ENCODE measurements around the gene PCDHGA6. TPM values are rescaled to one million over a fixed set of nuclear protein-coding genes. Genes with fewer than 3 reads are reported as not detected.

The PCDHGA6 gene
- total RNA-seq, 1 experiment from 2014 or later: 1.3 TPM

DNA sequence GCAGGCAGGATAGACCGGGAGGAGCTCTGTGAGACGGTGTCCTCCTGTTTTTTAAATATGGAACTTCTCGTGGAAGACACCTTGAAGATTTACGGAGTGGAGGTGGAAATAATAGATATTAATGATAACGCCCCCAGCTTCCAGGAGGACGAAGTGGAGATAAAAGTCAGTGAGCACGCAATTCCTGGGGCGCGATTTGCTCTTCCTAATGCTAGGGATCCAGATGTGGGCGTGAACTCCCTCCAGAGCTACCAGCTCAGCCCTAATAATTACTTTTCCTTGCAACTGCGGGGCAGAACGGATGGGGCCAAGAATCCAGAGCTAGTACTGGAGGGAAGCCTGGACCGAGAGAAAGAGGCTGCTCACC, 47.8 kb downstream of the PCDHGA6 start:
- Histone ChIP-seq H3K9me3 (ENCODE audit: low read length) (no peaks in the 10 kb centered on the region), H3F3A (ENCODE audit: low read length, unreplicated experiment) (no peaks in the 10 kb centered on the region), H3K36me3 (ENCODE audit: low read depth, low read length) (no peaks in the 10 kb centered on the region; the same call in 1 of the 2 replicates), H3K27me3 (ENCODE audit: low read length) (no peaks in the 10 kb centered on the region), H3K9me2 (replicated peaks; ENCODE audit: low read length) (no peaks in the 10 kb centered on the region), H3K4me1 (ENCODE audit: insufficient read depth, low read length) (no peaks in the 10 kb centered on the region), H3K9ac (ENCODE audit: low read length) (no peak overlapping the region), H4K20me1 (ENCODE audit: low read length) (no peaks in the 10 kb centered on the region), H3K4me3 (ENCODE audit: low read length) (no peak overlapping the region), H2AFZ (ENCODE audit: low read length) (no peak overlapping the region), H3K79me2 (ENCODE audit: low read length) (no peaks in the 10 kb centered on the region), H3K4me2 (ENCODE audit: low read length) (no peak overlapping the region), H3K27ac (ENCODE audit: low read length) (no peak overlapping the region)
- ChIA-PET CTCF (interaction anchor here (0.6 kb wide), 1 partner anchor 250 kb away, joined by 3 read pairs; no protein-coding TSS in a partner anchor), POLR2A (ENCODE audit: unreplicated experiment) (no interaction called here)
- intact Hi-C loops (cut with micrococcal nuclease): no loop called here
- ATAC-seq: no peak
- DNase-seq: no peak
- BruUV-seq (replicated peaks): no TSS peak
- TF ChIP-seq EZH2phosphoT487 (IDR thresholded peaks at IDR 0.05; ENCODE audit: borderline replicate concordance, low read length): no peak
- no peak for TF ChIP-seq EZH2 (IDR thresholded peaks at IDR 0.05; ENCODE audit: low read length, unreplicated experiment)
- TF ChIP-seq, protein P1, sequence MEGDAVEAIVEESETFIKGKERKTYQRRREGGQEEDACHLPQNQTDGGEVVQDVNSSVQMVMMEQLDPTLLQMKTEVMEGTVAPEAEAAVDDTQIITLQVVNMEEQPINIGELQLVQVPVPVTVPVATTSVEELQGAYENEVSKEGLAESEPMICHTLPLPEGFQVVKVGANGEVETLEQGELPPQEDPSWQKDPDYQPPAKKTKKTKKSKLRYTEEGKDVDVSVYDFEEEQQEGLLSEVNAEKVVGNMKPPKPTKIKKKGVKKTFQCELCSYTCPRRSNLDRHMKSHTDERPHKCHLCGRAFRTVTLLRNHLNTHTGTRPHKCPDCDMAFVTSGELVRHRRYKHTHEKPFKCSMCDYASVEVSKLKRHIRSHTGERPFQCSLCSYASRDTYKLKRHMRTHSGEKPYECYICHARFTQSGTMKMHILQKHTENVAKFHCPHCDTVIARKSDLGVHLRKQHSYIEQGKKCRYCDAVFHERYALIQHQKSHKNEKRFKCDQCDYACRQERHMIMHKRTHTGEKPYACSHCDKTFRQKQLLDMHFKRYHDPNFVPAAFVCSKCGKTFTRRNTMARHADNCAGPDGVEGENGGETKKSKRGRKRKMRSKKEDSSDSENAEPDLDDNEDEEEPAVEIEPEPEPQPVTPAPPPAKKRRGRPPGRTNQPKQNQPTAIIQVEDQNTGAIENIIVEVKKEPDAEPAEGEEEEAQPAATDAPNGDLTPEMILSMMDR (conservative IDR thresholded peaks at IDR 0.05; ENCODE audit: low read depth, low read length): no peak

DNA sequence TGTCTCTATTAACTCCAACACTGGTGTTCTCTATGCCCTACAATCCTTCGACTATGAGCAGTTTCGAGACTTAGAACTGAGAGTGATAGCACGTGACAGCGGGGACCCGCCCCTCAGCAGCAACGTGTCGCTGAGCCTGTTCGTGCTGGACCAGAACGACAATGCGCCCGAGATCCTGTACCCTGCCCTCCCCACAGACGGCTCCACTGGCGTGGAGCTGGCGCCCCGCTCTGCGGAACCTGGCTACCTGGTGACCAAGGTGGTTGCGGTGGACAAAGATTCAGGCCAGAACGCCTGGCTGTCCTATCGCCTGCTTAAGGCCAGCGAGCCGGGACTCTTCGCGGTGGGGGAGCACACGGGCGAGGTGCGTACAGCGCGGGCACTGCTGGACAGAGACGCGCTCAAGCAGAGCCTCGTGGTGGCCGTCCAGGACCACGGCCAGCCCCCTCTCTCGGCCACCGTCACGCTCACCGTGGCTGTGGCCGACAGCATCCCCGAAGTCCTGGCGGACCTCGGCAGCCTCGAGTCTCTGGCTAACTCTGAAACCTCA, 49.1 kb downstream of the PCDHGA6 start:
- Histone ChIP-seq H3K9me2 (replicated peaks; ENCODE audit: low read length) (no peaks in the 10 kb centered on the region), H3K9ac (ENCODE audit: low read length) (no peak overlapping the region), H3F3A (ENCODE audit: low read length, unreplicated experiment) (no peaks in the 10 kb centered on the region), H3K27me3 (ENCODE audit: low read length) (no peaks in the 10 kb centered on the region), H3K79me2 (ENCODE audit: low read length) (no peaks in the 10 kb centered on the region), H3K4me1 (ENCODE audit: insufficient read depth, low read length) (no peaks in the 10 kb centered on the region), H3K36me3 (ENCODE audit: low read depth, low read length) (no peaks in the 10 kb centered on the region; the same call in 1 of the 2 replicates), H3K9me3 (ENCODE audit: low read length) (no peaks in the 10 kb centered on the region), H2AFZ (ENCODE audit: low read length) (no peak overlapping the region), H4K20me1 (ENCODE audit: low read length) (no peaks in the 10 kb centered on the region), H3K4me2 (ENCODE audit: low read length) (no peak overlapping the region), H3K4me3 (ENCODE audit: low read length) (no peak overlapping the region), H3K27ac (ENCODE audit: low read length) (no peak overlapping the region)
- DNase-seq (no peak), ATAC-seq (no peak)
- intact Hi-C loops (cut with micrococcal nuclease): no loop called here
- no TSS peak for BruUV-seq (replicated peaks)
- ChIA-PET POLR2A (ENCODE audit: unreplicated experiment) (no interaction called here), CTCF (no interaction called here)
- TF ChIP-seq EZH2phosphoT487 (IDR thresholded peaks at IDR 0.05; ENCODE audit: borderline replicate concordance, low read length) (no peak), EZH2 (IDR thresholded peaks at IDR 0.05; ENCODE audit: low read length, unreplicated experiment) (no peak)
- TF ChIP-seq, protein P1 (conservative IDR thresholded peaks at IDR 0.05; ENCODE audit: low read depth, low read length): no peak

DNA sequence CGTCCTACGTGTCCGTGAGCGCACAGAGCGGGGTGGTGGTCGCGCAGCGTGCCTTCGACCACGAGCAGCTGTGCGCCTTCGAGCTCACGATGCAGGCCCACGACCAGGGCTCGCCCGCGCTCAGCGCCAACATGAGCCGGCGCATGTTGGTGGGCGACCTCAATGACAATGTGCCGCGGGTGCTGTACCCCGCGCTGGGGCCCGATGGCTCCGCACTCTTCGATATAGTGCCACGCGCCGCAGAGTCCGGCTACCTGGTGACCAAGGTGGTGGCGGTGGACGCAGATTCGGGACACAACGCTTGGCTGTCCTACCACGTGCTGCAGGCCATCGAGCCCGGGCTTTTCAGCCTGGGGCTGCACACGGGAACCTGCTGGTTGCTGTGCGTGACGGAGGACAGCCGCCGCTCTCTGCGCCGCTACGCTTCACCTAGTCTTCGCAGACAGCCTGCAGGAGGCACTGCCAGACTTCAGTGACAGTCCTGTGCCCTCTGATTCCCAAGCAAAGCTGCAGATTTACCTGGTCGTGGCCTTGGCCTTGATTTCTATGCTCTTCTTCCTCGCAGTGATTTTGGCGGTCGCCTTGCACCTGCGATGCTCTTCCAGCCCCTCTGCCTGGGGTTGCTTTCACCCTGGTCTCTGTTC, 54.2 kb downstream of the PCDHGA6 start:
- Histone ChIP-seq H3K79me2 (ENCODE audit: low read length) (no peaks in the 10 kb centered on the region), H3F3A (ENCODE audit: low read length, unreplicated experiment) (no peaks in the 10 kb centered on the region), H3K4me2 (ENCODE audit: low read length) (no peak overlapping the region), H3K9me3 (ENCODE audit: low read length) (0 out of 2 replicates have a peak, but pooled peaks cover 4% of the 10 kb centered on the region), H3K27me3 (ENCODE audit: low read length) (no peaks in the 10 kb centered on the region), H4K20me1 (ENCODE audit: low read length) (no peaks in the 10 kb centered on the region), H3K27ac (ENCODE audit: low read length) (no peak overlapping the region), H3K36me3 (ENCODE audit: low read depth, low read length) (no peaks in the 10 kb centered on the region), H3K4me3 (ENCODE audit: low read length) (no peak overlapping the region), H3K4me1 (ENCODE audit: insufficient read depth, low read length) (no peaks in the 10 kb centered on the region), H3K9ac (ENCODE audit: low read length) (no peak overlapping the region), H3K9me2 (replicated peaks; ENCODE audit: low read length) (no peaks in the 10 kb centered on the region), H2AFZ (ENCODE audit: low read length) (no peak overlapping the region)
- no TSS peak for BruUV-seq (replicated peaks)
- DNase-seq (no peak), ATAC-seq (no peak)
- no peak for TF ChIP-seq EZH2phosphoT487 (IDR thresholded peaks at IDR 0.05; ENCODE audit: borderline replicate concordance, low read length)
- TF ChIP-seq EZH2 (IDR thresholded peaks at IDR 0.05; ENCODE audit: low read length, unreplicated experiment): no peak
- TF ChIP-seq, protein P1 (conservative IDR thresholded peaks at IDR 0.05; ENCODE audit: low read depth, low read length): no peak
- CTCF ChIA-PET: no interaction called here
- intact Hi-C loops (cut with micrococcal nuclease): no loop called here
- POLR2A ChIA-PET (ENCODE audit: unreplicated experiment): no interaction called here

Data from PC-3 (cell line).